Activated naive CD4-positive, alpha-beta T cell treated with anti-CD3 and anti-CD28 coated beads for 36 hours (primary cell): ENCODE measurements around the gene EXOC6B. TPM values are rescaled to one million over a fixed set of nuclear protein-coding genes. Genes with fewer than 3 reads are reported as not detected.

ENCODE experiments used
- CTCF ChIA-PET: fragments of 350-600 bp; sonication (Branson Sonifier 250); formaldehyde crosslinking; loops from one replicate; lab custom pipeline; 2021; ENCODE audit warnings: antibody characterized with exemption; lab: Charles Lee
- DNase-seq: peaks from one replicate; pipeline ENCODE4 v3.0.0-alpha.2; 2020
- H3K27ac Mint-ChIP-seq: one replicate; pipeline ENCODE4 v1.8.0; 2021; ENCODE audit warnings: mild to moderate bottlenecking, mixed read lengths
- H3K27me3 Mint-ChIP-seq: one replicate; pipeline ENCODE4 v1.8.0; 2021; ENCODE audit warnings: low read depth, mixed read lengths
- H3K36me3 Mint-ChIP-seq: one replicate; pipeline ENCODE4 v1.8.0; 2021; ENCODE audit warnings: low read depth, mixed read lengths
- H3K4me1 Mint-ChIP-seq: one replicate; pipeline ENCODE4 v1.8.0; 2021; ENCODE audit warnings: low read depth, mixed read lengths
- H3K4me3 Mint-ChIP-seq: one replicate; pipeline ENCODE4 v1.8.0; 2021; ENCODE audit warnings: mild to moderate bottlenecking, moderate library complexity, mixed read lengths
- H3K9me3 Mint-ChIP-seq: one replicate; pipeline ENCODE4 v1.8.0; 2021; ENCODE audit warnings: mixed read lengths
- intact Hi-C: fragments of 100-400 bp; cut with micrococcal nuclease; formaldehyde crosslinking; loops from one replicate; pipeline ENCODE4 v1.15.1; 2023
- total RNA-seq, 2 experiments: library from RNA; stranded (reverse); gene quantifications; one replicate each; pipeline ENCODE4 v1.2.3, GENCODE V29; 2021

EXOC6B gene
- total RNA-seq, 2 experiments from 2014 or later = 6.1 to 7.5 TPM

GRCh38 chr2:72689579-72690195 is 136.1 kb downstream of the EXOC6B start:
- no peak overlapping the region for H3K27ac Mint-ChIP-seq
- no peaks in the 10 kb centered on the region for H3K4me1 Mint-ChIP-seq
- H3K4me3 Mint-ChIP-seq = no peak overlapping the region
- CTCF ChIA-PET = no interaction called here
- no peak for DNase-seq
- intact Hi-C loops = no loop called here
- H3K27me3 Mint-ChIP-seq = no peaks in the 10 kb centered on the region
- H3K36me3 Mint-ChIP-seq = peaks cover 7% of the 10 kb centered on the region
- no peaks in the 10 kb centered on the region for H3K9me3 Mint-ChIP-seq

- H3K4me1 Mint-ChIP-seq = no peaks in the 10 kb centered on the region
- no peak overlapping the region for H3K4me3 Mint-ChIP-seq
- CTCF ChIA-PET = no interaction called here
- H3K9me3 Mint-ChIP-seq = no peaks in the 10 kb centered on the region
- no peak for DNase-seq
- intact Hi-C loops = no loop called here
- no peak overlapping the region for H3K27ac Mint-ChIP-seq
- peaks cover 1% of the 10 kb centered on the region for H3K36me3 Mint-ChIP-seq
- H3K27me3 Mint-ChIP-seq = no peaks in the 10 kb centered on the region
Observed at GRCh38 chr2:72685638-72686213, 140.1 kb downstream of the EXOC6B start.

- H3K4me3 Mint-ChIP-seq = no peak overlapping the region
- peaks cover 2% of the 10 kb centered on the region for H3K4me1 Mint-ChIP-seq
- DNase-seq = no peak
- H3K36me3 Mint-ChIP-seq = peaks cover 5% of the 10 kb centered on the region
- intact Hi-C loops = no loop called here
- CTCF ChIA-PET = no interaction called here
- no peaks in the 10 kb centered on the region for H3K9me3 Mint-ChIP-seq
- H3K27ac Mint-ChIP-seq = no peak overlapping the region
- no peaks in the 10 kb centered on the region for H3K27me3 Mint-ChIP-seq
Observed at GRCh38 chr2:72682061-72682460, 143.8 kb downstream of the EXOC6B start.

- H3K36me3 Mint-ChIP-seq = peaks cover 5% of the 10 kb centered on the region
- H3K4me1 Mint-ChIP-seq = peaks cover 2% of the 10 kb centered on the region
- H3K4me3 Mint-ChIP-seq = no peak overlapping the region
- intact Hi-C loops = no loop called here
- no peaks in the 10 kb centered on the region for H3K27me3 Mint-ChIP-seq
- no peaks in the 10 kb centered on the region for H3K9me3 Mint-ChIP-seq
- DNase-seq = no peak
- CTCF ChIA-PET = no interaction called here
- no peak overlapping the region for H3K27ac Mint-ChIP-seq
Observed at GRCh38 chr2:72681016-72681995, 144.5 kb downstream of the EXOC6B start.

- Mint-ChIP-seq H3K27me3 (no peaks in the 10 kb centered on the region), H3K36me3 (peaks cover 4% of the 10 kb centered on the region), H3K27ac (no peak overlapping the region), H3K9me3 (no peaks in the 10 kb centered on the region), H3K4me3 (no peak overlapping the region), H3K4me1 (peaks cover 2% of the 10 kb centered on the region)
- DNase-seq = no peak
- intact Hi-C loops = no loop called here
- CTCF ChIA-PET = no interaction called here
Observed at GRCh38 chr2:72678024-72678423, 147.8 kb downstream of the EXOC6B start.

GRCh38 chr2:72676341-72677025 is 149.3 kb downstream of the EXOC6B start:
- intact Hi-C loops = no loop called here
- Mint-ChIP-seq H3K36me3 (peaks cover 10% of the 10 kb centered on the region), H3K27me3 (no peaks in the 10 kb centered on the region), H3K9me3 (no peaks in the 10 kb centered on the region), H3K4me3 (no peak overlapping the region), H3K4me1 (peaks cover 2% of the 10 kb centered on the region), H3K27ac (no peak overlapping the region)
- no peak for DNase-seq
- CTCF ChIA-PET = no interaction called here

- H3K27me3 Mint-ChIP-seq = no peaks in the 10 kb centered on the region
- no peaks in the 10 kb centered on the region for H3K9me3 Mint-ChIP-seq
- H3K27ac Mint-ChIP-seq = no peak overlapping the region
- H3K4me1 Mint-ChIP-seq = peaks cover 2% of the 10 kb centered on the region
- CTCF ChIA-PET = interaction anchor here (0.9 kb wide), 1 partner anchor 41 kb away, joined by 4 read pairs; no protein-coding TSS in a partner anchor
- H3K36me3 Mint-ChIP-seq = peaks cover 11% of the 10 kb centered on the region
- intact Hi-C loops = no loop called here
- H3K4me3 Mint-ChIP-seq = no peak overlapping the region
- no peak for DNase-seq
Observed at GRCh38 chr2:72674982-72675915, 150.6 kb downstream of the EXOC6B start.

GRCh38 chr2:72673279-72673678 is 152.6 kb downstream of the EXOC6B start:
- Mint-ChIP-seq H3K36me3 (peaks cover 21% of the 10 kb centered on the region), H3K27ac (no peak overlapping the region), H3K27me3 (no peaks in the 10 kb centered on the region), H3K9me3 (peaks cover 11% of the 10 kb centered on the region), H3K4me1 (peaks cover 2% of the 10 kb centered on the region), H3K4me3 (no peak overlapping the region)
- CTCF ChIA-PET = no interaction called here
- no peak for DNase-seq
- intact Hi-C loops = no loop called here

- Mint-ChIP-seq H3K4me3 (no peak overlapping the region), H3K27ac (no peak overlapping the region), H3K4me1 (no peaks in the 10 kb centered on the region), H3K36me3 (peaks cover 35% of the 10 kb centered on the region), H3K27me3 (no peaks in the 10 kb centered on the region), H3K9me3 (peaks cover 41% of the 10 kb centered on the region)
- CTCF ChIA-PET = interaction anchor here (0.7 kb wide), 1 partner anchor 8 kb away, joined by 3 read pairs; no protein-coding TSS in a partner anchor
- DNase-seq = no peak
- intact Hi-C loops = no loop called here
Observed at GRCh38 chr2:72669121-72669520, 156.7 kb downstream of the EXOC6B start.

GRCh38 chr2:72668647-72669046 is 157.2 kb downstream of the EXOC6B start:
- Mint-ChIP-seq H3K9me3 (peaks cover 43% of the 10 kb centered on the region), H3K4me3 (no peak overlapping the region), H3K27ac (no peak overlapping the region), H3K4me1 (no peaks in the 10 kb centered on the region), H3K36me3 (peaks cover 36% of the 10 kb centered on the region), H3K27me3 (no peaks in the 10 kb centered on the region)
- intact Hi-C loops = no loop called here
- no peak for DNase-seq
- CTCF ChIA-PET = interaction anchor here (0.7 kb wide), 1 partner anchor 8 kb away, joined by 3 read pairs; no protein-coding TSS in a partner anchor

- CTCF ChIA-PET = no interaction called here
- intact Hi-C loops = no loop called here
- peaks cover 43% of the 10 kb centered on the region for H3K9me3 Mint-ChIP-seq
- no peak overlapping the region for H3K4me3 Mint-ChIP-seq
- H3K27ac Mint-ChIP-seq = no peak overlapping the region
- peaks cover 2% of the 10 kb centered on the region for H3K4me1 Mint-ChIP-seq
- H3K36me3 Mint-ChIP-seq = peaks cover 30% of the 10 kb centered on the region
- DNase-seq = no peak
- H3K27me3 Mint-ChIP-seq = no peaks in the 10 kb centered on the region
Observed at GRCh38 chr2:72665448-72665847, 160.4 kb downstream of the EXOC6B start.
